Stomach (tissue), 4 donors: Measurements from ENCODE around the gene CD72.

Source experiments
- CTCF ChIP-seq, 7 experiments: fragments of 450-650 bp in 4 of 7; fragments of 200-600 bp in 3 of 7; sonication (generic) in 3 of 7; IDR thresholded peaks; one replicate each; pipeline ENCODE4 v1.5.1; 2016 to 2019; ENCODE audit warnings: antibody characterized with exemption in 7 of 7, control low read depth in 2 of 7, mild to moderate bottlenecking in 1 of 7
- POLR2A ChIP-seq, 4 donors: fragments of 450-650 bp; IDR thresholded peaks; one replicate each; pipeline ENCODE4 v1.6.1; 2016; ENCODE audit warnings: antibody characterized with exemption in 4 of 4, control low read depth in 2 of 4, mild to moderate bottlenecking in 1 of 4, moderate library complexity in 1 of 4

- TF ChIP-seq POLR2A (IDR thresholded peaks at IDR 0.05) (no peak), CTCF (IDR thresholded peaks at IDR 0.05) (no peak)
Observed at GRCh38 chr9:35650341-35651158, 32.3 kb upstream of the CD72 start, which contains the start of gene SIT1.
